ENCODE results near the gene LPAR5.

GRCh38 chr12:6627616-6628015, 8.1 kb downstream of the LPAR5 start:
- TF ChIP-seq CTCF (conservative IDR thresholded peaks at IDR 0.05; ENCODE audit: low read length), result no peak
- TF ChIP-seq EZH2phosphoT487 (IDR thresholded peaks at IDR 0.05; ENCODE audit: borderline replicate concordance), result no peak

All from Loucy (cell line).